Stimulated activated CD8-positive, alpha-beta memory T cell treated with anti-CD3 and anti-CD28 coated beads, Interleukin-4, amount 100 ng/mL, for 48 hours (primary cell): ENCODE data around the gene DUS1L.
A peak's percentile ranks its signal among the peaks of the same experiment; 100 is the strongest.

Experiments used
- DNase-seq: peaks from one replicate; pipeline ENCODE4 v3.0.0-alpha.2; 2020

Gene DUS1L

DNA sequence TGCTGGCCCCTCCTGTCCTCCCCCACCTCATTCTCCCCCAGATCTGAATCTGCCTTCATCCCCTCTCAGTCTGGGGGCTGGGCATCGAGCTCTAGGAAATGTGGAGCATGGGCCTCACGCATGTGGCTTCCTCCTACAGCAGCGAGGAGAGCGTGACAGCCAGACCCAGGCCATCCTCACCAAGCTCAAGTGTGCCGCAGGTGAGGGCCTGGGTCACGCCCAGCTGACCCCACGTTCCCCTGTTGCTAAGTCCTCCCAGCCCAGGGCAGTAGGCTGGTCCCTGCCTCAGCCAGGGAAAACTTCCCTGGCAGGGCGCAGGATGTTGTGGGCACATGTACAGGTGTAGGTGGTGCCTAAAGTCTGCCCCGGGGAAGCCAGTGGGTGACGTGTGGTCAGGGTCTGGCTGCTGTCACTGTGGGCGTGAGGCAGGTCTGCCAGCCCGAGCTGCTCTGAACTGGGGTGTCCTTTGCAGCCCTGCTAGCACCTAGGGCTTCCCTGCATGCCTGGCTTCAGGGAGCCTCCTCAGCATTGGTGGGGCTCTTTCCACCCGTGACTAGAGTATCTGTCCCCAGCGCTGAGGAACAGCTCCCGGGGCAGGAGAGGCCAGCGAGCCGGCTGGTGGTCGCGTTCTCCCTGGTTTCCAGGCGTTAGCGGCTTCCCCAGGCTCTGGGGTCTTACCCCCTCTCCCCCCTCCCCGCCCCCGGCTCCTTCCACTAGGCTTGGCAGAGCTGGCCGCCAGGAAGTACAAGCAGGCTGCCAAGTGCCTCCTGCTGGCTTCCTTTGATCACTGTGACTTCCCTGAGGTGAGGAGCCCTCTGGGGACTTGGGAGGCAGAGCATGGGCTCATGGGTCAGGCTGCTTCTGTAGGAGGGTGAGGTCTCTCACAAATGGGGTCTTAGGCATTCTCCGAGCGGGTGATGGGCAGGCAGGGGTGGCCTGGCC lies 10.3 kb downstream of the DUS1L start:
- DNase-seq: no peak

DNA sequence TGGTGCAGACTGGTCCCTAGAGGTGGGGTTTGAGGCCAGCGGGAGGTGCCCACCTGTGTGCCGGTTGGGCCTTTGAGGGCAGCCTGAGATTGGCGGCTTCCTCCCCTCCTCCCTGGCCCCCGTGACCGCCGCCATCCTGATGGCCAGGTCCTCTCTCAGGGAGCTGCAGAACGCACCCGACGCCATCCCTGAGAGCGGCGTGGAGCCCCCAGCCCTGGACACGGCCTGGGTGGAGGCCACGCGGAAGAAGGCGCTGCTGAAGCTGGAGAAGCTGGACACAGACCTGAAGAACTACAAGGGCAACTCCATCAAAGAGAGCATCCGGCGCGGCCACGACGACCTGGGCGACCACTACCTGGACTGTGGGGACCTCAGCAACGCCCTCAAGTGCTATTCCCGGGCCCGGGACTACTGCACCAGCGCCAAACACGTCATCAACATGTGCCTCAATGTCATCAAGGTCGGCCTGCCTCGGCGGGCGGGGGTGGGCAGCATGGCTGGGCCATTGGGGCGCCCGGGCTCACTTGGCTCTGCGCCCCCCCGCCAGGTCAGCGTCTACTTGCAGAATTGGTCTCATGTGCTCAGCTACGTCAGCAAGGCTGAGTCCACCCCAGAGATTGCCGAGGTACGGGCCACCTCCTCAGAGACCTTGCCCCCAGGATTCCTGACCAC lies 11.1 kb downstream of the DUS1L start:
- no peak for DNase-seq

DNA sequence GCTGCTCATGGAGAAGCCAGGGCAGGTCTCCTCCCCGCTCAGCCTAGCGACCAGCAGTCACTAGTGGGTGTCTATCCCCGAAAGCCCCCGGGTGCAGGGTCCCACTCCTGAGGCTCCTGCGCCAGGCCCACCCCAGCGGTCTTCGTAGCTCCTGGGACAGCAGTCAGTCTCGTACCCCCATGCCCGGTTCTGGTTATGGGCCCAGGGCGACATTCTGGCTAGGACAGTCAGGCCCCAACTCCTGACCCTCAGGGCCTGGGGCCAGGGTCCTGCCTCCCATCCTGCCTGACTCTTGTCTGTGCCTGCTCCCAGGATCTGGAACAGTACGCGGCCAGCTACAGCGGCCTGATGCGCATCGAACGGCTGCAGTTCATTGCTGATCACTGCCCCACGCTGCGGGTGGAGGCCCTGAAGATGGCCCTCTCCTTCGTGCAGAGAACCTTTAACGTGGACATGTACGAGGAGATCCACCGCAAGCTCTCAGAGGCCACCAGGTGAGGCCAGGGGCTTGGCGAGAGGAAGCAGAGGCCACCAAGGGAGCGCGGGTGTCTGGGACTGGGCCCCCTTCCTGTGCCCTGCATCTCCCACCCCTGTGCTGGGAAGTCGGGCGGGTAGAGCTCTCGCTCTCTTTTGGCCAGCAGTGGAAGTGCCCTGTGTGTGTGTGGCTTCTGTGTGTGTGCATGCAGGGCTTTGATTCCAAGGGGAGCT lies 11.9 kb downstream of the DUS1L start:
- DNase-seq: no peak

DNA sequence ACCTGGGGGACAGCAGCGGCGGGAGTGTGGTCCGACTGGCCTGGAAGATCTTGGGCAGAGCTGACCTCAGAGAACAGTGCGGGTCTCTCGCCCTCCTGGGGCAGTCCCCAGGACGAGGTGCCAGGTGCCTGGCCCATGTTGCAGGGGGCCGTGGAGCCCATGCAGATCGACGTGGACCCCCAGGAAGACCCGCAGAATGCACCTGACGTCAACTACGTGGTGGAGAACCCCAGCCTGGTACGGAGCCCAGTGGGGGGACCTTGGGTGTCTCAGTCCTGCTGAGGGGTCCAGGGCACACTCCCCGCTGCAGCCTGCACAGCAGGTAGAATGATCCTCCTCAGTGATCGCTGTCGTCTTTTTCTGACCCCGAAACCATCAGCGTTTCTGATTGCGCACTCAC lies 12.5 kb downstream of the DUS1L start:
- DNase-seq: no peak

DNA sequence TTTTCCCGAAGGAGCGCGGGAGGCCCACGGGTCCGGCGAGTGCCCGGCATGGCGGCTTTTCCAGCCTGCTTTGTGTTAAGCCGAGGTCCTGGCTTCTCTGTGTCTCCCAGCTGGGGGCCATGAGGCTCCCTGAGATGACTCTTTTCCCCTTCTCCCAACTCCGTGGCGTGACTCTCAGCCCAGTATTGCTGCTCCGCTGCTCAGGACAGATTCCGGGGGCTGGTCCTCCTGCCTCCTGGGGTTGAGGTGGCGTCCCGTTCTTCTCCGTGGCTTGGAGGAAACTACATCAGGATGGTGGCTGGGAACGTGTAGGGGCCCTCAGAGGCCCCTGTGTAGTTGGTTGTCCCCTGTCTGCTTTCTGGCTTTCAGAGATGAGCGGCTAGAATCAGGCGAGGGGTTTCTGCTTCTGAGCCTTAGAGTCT lies 13.0 kb downstream of the DUS1L start:
- no peak for DNase-seq

DNA sequence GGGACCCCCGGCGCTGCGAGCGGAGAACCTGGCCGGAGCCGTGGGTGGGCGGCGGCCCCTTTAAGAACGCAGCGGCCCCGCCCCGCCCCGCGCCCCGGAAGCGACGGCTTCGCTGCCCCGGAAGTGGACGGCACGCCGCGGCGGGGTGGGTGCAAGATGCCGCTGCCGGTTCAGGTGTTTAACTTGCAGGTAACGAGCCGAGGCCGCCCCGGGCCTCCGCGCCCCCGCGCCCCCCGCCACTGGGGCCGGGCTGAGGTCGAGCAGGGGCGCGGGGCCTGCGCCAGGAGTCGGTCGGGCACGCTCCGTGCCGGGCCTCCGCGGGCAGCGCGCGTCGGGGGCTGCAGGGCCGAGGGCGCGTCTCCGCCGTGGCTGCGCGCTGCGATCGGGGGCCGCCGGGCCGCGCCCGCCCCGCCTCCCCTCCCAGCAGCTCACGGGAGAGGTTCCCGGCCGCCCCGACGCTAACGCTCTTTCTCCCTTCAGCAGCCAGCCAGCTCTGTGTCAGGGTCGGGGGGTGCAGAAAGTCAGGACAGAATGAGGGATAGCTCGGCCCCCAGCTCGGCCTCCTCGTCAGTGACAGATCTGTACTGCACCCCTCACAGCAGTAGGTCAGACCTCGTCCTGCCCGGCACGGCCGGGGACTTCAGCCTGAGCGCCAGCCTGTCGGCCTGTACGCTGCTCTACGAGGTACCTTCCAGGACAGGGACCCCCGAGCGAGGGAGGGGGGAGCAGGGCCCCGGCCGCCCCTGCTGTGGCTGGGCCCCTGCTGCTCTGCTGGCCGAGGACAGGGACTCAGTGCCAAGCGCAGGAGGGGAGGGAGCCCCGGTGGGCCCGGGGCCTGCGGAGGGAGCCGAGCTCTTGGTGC lies 13.6 kb downstream of the DUS1L start, which contains the start of the genes GPS1 and RFNG:
Gene GPS1 (plus strand): TSS at position 123 of the 862 bp plus-strand sequence. CDS start 34 bp downstream, at position 157.
Gene RFNG (minus strand): TSS at position 36 of the 862 bp plus-strand sequence. CDS start 45 bp downstream, outside the sequence.
- DNase-seq: peak; percentile 90

DNA sequence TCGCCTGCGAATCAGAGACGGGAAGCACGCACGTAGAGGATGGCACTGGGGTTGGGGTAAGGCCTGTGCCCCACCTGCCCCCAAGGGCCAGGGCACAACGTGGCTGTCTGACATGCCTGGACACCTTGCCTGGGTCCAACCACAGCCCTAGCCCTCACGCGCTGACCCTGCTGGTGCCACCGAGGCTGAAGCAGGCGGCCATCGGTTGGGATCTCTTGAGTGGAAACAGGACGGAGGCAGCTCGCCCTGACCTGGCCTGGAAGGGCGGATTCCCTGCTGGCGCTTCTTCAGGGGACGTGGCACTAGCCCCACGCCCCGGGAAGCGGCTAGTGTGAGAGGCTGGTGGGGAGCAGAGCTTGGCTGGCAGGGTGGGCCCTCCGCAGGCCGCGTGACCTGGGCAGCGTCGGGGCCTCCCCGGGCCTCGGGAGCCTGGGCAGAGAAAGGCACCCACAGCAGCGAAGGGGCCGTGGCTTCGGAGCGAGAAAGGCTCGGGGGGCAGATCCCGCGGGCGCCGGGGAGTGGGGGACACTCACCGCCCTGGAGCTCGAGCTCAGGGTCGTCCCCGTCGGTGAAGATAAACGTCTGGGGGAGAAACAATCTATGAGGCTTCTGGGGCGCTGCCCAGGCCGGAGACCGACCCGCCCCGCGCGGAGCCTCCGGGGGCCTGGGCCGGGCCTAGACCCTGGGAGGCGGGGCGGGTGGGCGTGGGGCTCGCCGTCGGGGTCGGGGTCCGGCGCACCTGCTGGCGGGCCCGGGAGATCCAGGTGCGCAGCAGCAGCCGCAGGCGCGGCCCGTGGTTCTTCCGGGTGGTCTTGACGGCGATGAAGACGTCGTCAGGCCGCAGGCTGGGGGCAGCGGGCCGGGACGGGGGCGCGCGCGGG lies 14.6 kb downstream of the DUS1L start:
- DNase-seq: no peak

DNA sequence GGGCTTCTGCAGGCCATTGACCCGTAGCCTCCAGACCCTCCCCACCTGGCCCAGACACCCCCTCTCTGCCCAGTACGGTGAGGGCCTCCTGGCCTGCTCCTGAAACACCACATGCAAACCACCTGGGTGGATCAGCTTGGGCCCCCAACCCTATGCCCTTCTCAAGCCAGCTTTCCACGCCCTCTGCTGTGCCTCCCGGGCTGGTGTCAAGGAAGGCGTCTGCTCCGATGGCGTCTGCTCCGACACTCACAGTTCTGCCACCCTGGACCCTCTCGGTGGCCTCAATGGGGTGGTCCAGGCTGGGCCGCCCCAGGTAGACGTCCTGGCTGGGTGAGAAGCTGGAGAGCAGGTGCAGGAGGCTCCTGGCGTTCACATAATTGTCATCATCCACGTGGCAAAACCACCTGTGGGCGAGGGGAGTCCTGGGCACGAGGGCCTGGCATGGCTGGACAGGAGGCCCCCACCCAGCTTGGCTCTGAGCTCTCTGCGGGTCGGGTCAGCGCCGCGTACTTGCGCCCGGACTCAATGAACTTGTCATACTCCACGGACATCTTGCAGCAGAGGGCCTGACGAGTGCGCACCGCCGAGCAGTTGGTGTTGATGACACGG lies 15.3 kb downstream of the DUS1L start:
- no peak for DNase-seq

DNA sequence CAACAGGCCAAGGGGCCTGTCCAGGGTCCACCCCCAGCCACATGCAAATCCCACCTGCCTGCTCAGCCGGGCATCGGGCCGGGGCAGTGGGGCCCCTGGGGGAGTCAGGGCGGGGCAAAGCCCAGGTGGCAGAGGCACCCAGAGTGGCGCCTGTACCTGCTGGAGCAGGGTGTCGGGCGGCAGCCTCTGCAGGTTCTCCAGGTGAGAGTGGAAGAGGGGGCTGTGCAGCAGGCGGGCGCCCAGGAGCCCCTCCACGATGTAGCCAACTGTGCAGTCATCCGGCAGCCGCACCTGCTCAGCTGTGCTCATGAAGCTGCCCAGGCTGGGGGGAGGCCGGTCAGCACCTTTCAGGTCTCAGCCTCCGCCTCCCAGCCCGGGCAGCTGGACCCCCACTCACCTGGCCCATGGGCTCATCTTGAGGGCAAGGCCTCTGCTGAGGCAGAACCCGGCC lies 16.1 kb downstream of the DUS1L start:
- DNase-seq: no peak

DNA sequence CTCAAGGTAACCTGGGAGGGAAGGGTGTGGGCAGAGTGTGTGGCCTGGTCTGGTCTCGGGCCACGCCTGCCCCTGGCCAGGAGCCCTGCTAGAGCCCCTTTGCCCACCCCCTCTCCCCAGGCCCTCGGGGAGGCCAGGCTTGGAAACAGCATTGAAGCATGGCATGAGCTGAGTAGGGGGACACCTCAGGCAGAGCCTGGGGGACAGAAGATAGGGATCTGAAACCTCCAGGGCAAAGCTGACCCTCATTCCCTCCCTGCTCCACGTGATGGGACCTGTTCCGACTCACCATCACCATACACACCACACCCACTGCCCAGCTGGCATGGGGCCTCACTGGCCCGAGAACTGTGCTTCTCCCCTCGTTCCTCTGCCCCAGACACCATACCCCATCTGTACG lies 16.5 kb downstream of the DUS1L start:
- DNase-seq: no peak

DNA sequence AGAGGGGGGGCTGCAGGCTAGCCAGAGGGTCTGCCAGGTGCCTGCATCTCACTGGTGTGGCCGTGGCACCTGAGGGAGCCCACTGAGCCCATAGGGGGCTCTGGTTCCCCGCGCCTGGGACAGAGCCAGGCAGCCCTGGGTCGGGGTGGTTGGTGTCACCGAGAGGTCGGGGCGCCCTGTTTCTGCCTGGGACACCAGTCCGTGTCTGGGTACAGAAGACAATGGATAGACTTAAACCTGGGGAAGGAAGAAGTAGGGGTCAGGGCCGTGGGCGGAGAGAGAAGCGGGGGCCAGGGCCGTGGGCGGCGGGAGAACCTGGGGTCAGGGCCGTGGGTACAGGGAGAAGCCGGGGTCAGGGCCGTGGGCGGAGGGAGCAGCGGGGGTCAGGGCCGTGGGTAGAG lies 17.0 kb downstream of the DUS1L start:
- no peak for DNase-seq

DNA sequence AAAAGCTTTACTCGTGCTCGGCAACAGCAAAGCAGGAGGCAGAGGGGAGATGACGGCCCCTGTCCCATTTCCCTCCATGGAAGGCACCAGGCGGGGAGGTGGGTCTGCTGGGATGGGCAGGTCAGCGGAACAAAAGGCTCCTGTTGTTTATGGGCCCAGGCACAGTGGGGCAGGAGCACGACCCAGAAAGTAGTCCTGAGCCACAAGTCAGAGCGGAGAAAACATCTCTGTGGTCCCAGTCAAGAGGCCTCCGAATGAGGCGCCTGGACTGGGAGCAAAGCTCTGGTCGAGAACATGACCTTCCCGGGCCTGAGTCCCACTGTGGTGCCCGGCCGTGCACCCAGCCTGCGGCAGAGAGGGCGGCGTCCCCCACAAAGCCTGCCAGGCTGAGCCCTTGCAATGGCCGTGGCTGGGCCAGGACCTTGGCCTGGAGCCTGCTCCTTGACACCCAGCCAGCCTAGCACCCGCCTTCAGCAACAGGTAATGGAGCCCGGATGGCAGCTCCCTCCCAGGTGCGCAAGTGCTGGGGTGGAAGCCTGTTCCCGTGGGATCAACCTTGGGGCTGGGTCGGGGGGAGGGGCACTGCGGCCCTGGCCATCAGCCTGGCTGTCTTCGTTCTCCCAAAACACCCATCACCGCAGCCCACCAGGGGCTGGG lies 17.6 kb downstream of the DUS1L start:
- no peak for DNase-seq

DNA sequence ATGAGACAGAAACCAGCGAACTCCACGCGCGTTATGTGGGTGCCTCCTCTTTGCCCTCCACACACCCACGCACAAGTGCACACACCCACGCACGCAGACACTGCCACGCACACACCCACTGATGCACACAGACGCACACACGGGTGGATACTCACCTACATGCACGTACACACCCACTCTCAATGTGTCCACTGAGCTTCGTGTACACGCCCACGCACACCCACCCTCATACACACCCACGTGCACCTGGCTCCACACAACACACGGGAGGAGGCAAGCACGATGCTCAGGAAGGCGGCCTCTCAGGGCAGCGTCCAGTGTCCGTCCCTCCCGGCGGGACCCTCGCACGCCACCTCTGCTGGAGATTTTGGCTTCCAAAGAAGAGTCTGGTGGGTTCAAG lies 18.2 kb downstream of the DUS1L start:
- DNase-seq: no peak

DNA sequence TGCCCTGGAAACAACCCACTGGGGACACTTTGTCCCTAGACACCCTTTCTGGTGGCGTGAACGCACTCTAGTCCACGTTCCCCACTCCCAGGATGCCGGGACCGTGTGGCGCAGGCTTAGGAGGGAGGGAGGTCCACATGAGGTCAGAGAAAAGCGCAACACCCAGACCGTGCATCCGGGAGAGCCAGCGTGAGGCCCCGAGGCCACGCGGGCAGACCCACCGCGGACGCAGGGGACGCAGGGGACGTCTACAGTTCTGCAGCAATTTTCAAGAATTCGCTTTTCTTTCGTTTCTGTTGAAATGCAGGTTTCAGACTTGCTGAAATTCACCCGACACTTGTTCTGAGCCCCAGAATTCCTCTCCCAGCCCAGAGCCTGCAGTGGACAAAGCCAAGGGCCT lies 18.7 kb downstream of the DUS1L start:
- no peak for DNase-seq

DNA sequence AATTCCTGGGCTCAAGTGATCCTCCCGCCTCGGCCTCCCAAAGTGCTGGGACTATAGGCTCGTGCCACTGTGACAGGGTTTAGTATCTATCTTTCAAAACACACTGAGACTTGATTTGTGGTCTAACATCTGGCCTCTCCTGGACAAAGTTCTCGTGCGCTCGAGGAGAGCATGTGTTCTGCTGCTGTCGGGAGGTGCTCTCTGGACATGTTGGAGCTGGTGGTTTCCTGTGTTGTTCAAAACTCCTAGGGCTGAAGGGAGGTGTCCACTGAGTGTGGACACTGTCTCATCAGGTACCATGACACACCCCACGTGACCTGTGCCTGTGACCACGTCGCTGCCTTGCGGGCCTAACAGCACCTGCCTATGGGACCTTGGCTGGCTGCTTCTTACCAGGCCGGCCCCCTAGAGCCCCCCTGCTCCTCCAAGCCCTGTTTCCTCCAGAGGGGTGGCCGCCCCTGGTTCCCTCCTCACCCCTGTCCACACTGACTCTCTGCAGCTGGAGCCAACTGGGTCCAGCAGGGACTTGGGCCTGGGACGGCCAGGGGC lies 19.6 kb downstream of the DUS1L start:
- no peak for DNase-seq

DNA sequence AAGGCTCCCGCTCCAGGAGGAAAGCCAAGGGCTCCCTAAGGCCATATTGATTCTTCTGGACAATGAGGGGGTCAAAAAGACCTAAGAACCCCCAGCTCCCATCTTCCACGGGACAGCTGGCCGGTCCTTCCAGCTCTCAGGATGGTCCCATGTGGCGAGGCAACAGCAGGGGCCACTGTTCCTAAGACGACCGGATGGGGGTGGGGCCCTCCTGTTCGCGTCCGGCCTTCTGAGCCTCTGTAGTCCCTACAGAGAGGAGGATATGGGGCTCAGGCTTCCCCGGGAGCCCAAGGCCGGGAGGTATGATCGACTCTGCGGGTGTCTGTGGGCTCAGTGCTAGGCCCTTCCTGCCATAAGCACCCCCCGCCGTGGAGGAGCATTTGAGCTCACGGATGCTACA lies 22.1 kb downstream of the DUS1L start:
- DNase-seq: no peak

DNA sequence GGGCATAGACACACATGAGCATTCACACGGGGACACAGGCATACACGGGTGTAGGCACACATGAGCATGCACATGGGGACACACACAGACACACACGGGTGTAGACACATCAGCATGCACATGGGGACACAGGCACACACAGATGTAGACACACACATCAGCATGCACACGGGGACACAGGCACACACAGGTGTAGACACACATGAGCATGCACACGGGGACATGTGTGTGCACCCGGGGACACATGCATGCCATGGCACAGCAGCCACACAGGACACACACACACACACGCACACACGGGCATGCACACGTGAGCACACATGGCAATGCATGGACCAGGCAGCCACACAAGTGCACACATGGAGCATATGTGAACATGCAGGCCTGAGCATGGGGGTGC lies 23.0 kb downstream of the DUS1L start:
- DNase-seq: no peak

DNA sequence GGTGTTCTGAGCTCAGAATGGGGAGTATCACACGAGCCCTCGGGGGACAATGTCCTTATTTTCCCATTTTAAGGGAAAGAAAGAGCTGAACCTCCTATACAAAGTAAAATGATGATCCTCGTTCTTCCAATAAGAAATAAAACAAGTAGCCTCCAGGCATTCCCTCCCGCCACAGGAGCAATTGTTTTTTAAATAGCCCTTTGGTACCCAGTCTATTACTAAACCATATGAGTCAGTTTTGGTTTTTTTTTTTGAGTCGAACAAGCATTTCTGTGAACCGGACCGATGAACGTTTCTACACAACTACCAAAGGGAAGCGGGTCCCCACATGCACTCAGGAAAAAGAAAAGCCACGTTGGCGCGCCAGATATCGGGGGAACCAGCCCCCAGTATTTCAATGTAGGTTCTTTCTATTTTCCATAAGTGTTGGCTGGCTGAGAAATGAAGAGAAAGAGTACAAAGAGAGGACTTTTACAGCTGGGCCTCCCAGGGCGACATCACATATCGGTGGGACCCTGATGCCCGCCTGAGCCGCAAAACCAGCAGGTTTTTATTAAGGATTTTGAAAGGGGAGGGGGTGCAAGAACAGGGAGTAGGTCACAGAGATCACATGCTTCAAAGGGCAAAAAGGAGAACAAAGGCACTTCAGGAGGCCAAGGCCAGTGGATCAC lies 24.3 kb downstream of the DUS1L start:
- DNase-seq: no peak

DNA sequence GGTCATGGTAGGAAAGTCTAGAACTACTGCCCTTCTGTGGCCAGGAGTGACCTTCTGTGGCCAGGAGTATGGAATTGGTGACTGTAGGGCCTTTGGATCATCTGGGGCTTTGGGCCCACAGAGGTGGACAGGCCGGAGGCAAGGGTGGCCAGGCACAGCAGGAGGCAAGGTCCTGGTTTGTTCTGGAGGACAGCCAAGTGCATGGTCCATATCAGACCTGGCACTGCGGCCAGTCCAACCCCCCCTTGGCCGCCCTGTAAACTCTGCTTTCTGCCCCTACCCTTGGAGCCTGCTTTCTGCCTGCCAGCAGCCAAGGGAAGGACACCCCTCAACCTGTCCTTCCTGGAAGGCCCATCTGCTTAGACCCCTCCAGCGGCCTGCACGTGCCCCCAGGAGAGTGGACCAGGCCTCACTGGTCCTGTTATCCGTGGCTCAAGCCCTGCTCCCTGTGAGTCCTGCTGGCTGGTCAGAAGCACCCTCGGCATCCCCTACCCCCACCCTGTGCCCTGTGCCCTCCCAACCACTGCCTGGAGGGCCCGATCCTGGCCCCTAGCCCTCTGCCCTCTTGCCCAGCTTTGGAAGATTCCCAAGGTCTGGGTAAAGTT lies 25.8 kb downstream of the DUS1L start:
- DNase-seq: no peak
